GM21717 (cell line): ENCODE data around the gene RTN3.

Source experiments
- ATAC-seq: cut with Tn5 transposase; IDR thresholded peaks from one replicate; pipeline ENCODE4 v1.9.1; 2021; ENCODE audit warnings: mild to moderate bottlenecking, moderate library complexity; ENCODE audit not compliant: unreplicated experiment

RTN3 gene

GRCh38 chr11:63737718-63738117, 56.4 kb downstream of the RTN3 start:
- no peak for ATAC-seq

- no peak for ATAC-seq
Observed at GRCh38 chr11:63738720-63739360, 57.5 kb downstream of the RTN3 start.

- no peak for ATAC-seq
Observed at GRCh38 chr11:63745304-63746170, 64.2 kb downstream of the RTN3 start.

- no peak for ATAC-seq
Observed at GRCh38 chr11:63747011-63747410, 65.7 kb downstream of the RTN3 start.

- ATAC-seq = no peak
Observed at GRCh38 chr11:63749624-63750023, 68.3 kb downstream of the RTN3 start.

- no peak for ATAC-seq
Observed at GRCh38 chr11:63756919-63757761, 75.8 kb downstream of the RTN3 start.

DNA sequence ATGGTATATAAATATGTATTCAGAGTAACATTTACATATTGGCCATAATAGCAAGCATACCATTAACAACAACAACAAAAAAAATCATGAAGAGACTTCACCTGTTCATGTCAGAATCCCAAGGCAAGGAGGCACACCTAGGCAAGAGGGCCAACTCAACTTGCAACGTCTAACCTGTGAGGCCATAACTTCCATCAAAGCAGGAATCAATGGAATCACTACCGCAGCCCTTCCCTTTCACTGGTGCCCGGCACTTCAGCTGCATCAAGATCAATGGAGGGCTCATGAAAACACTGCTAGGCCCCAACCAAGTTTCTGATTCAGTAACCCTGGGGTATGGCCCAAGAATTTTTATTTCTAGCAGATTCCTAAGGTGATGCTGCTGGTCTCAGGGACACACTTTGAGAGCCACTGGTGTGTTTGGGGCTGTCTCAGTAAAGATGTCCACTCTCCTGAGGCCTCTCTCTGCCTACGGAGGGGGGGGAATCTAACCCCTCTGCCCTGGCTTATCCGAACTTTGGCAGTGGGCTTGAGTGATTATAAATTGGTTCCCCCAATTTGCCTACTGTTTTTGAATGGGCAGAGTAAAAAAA, 79.3 kb downstream of the RTN3 start:
- no peak for ATAC-seq

DNA sequence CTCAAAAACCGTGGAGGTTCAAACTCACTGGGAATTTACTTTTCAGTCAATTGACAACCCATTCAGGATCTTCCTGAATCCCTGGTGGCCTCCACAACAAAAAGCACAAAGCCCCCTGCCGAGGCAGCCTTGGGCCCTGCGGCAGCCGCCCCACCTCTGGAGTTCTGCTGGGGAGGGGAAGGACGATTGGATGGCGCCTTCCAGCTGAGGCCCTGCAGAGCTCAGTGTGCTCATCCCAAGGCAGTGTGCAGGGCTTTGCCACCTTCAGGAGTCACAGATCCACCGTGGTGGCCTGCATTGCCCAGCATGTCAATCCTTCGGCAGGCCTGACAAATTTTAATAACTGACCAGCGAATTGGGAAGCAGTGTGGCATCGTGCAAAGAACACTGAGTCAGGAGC, 79.9 kb downstream of the RTN3 start:
- ATAC-seq = no peak

DNA sequence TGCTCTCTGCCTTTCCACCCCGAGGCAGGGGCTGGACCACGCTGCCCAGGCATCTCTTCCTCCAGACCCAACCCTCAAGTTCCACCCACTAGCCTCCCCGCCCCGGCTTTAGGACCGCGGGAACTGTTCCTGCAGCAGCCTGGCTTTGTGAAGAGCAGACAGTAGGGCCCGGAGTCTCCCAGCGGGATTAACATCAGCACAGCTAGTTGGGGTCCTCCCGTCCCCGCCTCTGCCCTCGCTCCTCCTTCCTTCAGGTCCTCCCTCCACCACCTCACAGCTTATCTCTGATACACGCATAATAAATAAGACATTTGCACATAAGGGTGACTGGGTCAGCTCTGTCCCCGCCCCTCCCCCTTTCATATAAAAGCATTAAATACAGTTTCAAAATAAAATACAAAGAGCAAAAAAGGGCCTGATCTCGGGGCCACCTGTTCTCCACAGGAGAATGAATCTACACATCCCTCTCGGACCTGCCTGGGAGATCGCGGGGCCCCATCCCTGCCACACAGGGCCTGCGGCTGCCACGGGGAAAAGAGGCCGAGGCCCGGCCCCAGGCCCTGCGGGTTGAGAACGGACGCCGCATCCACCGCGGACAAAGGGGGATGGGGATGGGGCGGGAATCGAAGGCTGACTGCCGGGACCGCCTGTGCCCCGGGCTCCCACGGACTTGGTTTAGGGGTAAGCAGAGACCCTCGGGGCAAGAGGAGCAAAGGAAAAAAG, 80.8 kb downstream of the RTN3 start:
- no peak for ATAC-seq

- no peak for ATAC-seq
Observed at GRCh38 chr11:63762654-63763495, 81.6 kb downstream of the RTN3 start.

DNA sequence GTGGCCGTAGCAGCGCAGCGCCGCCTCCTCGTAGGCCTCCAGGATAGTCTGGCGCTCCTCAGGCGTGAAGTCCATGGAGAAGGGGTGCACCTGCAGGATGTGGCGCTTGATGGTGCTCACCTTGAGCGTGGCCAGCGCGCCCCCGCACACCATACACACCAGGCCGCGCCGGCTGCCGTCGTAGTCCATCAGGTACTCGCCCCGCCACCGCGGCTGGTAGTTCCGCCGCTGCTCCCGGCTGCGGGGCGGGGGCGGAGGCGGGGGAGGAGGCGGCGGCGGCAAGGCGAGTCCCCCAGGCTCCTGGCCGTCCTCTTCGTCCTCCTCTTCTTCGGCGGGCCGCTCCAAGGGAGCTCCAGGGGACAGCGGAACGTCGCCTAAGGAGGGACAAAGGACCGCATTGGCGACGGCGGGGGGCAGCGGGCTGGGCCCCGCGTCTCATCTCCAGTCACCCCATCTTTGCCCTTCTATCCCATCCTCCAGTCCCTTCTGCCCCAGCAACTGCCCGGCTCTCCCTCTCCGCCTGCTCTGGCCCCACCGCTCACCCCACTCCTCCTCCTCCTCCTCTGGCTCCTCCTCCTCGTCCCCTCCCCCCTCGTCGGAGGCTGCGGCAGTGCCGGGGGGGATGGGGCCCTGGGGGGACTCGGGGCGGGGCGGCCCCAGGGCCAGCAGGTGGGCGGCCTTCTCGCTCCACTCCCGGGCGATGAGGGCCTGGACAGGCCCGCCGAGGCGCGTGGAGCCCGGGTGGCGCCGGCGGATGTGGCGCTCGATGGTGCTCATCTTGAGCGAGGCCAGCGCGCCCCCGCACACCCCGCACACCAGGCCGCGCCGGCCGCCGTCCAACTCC, 82.4 kb downstream of the RTN3 start:
- no peak for ATAC-seq

DNA sequence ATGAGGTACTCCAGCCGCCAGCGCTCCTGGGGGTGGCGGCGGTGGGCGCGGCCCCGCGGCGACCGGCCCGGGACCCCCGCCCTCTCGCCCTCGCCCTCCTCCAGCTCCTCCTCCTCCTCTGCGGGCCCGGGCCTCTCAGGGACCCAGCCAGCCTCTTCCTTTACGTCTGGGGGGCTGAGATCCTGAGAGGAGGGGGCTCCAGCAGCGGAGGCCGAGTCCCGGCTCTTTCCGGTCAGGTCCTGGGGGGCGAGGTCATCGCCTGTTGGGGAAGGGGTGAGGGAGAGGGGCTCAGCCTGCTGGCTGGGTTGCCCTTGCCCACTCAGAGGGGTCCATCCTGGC, 83.0 kb downstream of the RTN3 start:
- ATAC-seq = no peak

DNA sequence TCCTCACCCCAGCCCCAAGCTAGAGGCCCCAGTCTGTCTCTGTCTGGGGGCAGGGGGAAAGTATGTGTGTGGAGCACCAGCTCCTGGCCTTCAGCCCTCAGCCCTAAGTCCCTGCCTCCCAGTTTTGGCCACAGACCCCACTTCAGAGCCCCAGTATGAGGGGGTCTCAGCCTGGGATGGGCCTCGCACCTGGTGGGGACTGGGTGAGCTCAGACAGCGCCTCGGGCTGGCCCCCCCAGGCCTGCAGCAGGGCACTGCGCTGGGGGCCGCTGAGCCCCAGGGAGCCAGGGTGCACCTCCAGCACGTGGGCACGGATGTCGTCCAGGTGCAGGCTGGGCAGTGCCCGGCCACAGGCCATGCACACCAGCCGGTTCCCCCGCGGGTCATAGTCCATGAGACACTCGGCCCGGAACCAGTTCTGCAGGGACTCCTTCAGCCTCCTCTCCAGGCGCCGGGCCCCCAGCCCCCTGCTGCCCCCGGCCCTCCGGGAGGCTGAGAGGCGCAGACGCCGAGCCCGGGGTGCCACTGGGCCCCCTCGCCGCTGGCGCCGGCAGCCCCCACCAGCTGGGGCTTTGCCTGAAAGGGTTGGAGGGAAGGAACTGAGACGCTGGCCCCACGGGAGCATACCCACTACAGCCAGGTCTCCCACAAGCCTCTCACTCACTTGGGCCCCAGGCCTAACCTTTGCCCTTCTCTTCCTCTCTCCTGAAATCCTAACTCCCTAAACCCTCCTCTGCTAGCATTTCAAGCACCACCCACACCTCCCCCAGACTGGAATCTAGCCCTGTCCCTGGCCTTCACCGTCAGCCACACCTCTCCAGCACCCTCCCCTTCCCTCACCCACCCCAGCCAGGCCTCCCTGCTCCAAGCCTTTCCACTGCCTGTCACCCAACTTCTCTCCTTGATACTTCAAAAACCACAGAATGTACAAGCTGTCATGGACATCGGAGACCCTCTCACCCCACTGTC, 83.7 kb downstream of the RTN3 start:
- ATAC-seq = no peak

DNA sequence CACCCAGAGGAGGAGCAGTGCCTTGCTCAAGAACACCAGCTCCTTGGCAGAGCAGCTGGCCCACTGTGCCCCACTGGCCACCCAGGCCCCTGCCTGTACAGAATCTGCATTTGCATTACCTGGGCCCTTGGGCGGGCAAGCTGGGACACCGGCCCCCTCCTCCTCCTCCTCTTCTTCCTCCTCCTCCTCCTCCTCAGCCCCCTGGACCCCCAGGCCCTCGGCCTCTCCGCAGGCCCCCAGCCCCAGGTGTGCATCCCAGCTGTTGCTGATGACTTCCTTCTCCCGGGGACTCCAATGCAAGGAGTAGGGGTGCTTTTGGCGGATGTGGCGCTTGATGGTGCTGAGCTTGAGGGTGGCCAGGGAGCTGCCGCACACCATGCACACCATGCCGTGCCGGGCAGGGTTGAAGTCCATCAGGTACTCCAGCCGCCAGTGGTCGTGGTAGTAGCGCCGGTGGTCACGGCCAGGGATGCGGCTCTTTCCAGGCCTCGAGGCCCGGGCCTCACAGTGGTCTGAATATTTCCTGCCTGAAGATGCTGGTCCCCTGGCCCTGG, 84.5 kb downstream of the RTN3 start:
- ATAC-seq = no peak

DNA sequence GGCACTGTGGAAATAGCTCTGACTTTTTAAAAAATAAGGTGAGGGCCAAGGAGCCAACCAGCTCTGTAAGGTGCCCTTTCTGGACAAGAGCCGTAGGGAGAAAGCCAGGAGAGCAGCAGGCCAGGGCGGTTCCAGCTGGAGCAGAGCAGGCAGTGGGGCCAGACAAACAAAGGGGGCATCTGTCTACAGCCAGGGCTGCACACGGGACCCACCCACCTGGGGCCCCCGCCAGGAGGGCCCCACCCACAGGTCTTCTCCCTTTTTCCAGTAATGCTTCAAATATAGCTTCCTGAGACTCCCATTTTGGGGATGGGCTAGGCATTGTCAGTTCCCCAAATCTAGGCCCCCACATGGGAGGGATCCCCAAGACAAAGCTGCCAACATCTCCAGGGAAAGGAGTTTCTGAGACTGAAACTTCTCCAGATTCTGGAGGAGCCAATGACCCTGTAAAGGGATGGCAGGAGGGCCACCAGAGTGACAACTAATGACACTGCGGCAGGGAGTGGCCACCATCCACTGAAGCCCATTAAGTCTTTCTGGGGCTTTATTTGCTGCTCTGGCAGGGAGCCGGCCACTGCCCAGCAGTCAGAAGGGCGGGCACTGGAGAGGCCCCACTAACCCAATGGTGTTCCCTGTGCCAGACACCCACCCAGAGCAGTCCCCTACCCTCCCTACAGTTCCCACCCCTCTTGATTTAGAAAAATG, 85.4 kb downstream of the RTN3 start:
- no peak for ATAC-seq

- no peak for ATAC-seq
Observed at GRCh38 chr11:63767267-63767564, 85.9 kb downstream of the RTN3 start.
